Measurements from ENCODE around the gene ADAM33. TPM values are rescaled to one million over a fixed set of nuclear protein-coding genes. Genes with fewer than 3 reads are reported as not detected.

ADAM33 gene
- total and polyA plus RNA-seq, 2 donors (not counting 1 experiment from before 2014, with no cell fraction given), result not detected

- ChIA-PET CTCF (interaction anchor here (0.7 to 2.5 kb wide), 12 partner anchors 8 to 147 kb away, joined by 3 to 13 read pairs (median 3); partner anchors contain the start of genes ADISSP and GFRA4), POLR2A (no interaction called here)
- Histone ChIP-seq H4K20me1 (ENCODE audit: control insufficient read depth, insufficient read depth, low read length, poor library complexity, severe bottlenecking) (no peaks in the 10 kb centered on the region), H3K9ac (ENCODE audit: low read length) (no peak overlapping the region), H3K27me3 (replicated peaks in 1 of 4; ENCODE audit: control extremely low read depth in 1 of 4, control insufficient read depth in 3 of 4, insufficient read depth in 4 of 4, low read length in 3 of 4) (peaks cover 0 to 17% (median 0%) of the 10 kb centered on the region in 4 experiments), H3K79me2 (ENCODE audit: control insufficient read depth, insufficient read depth, low read length) (no peaks in the 10 kb centered on the region), H3K36me3 (replicated peaks in 1 of 2; ENCODE audit: control extremely low read depth in 1 of 2, control insufficient read depth in 1 of 2, extremely low read depth in 1 of 2, insufficient read depth in 2 of 2, low read length in 1 of 2) (no peaks in the 10 kb centered on the region), H3K4me2 (replicated peaks; ENCODE audit: low read depth, low read length, poor library complexity, severe bottlenecking) (no peak overlapping the region), H3K4me1 (ENCODE audit: control insufficient read depth in 2 of 2, insufficient read depth in 2 of 2, low read length in 2 of 2) (no peaks in the 10 kb centered on the region), H3K27ac (ENCODE audit: low read length in 2 of 2) (no peak overlapping the region), H3K9me3 (ENCODE audit: control extremely low read depth in 1 of 3, control insufficient read depth in 2 of 3, insufficient read depth in 1 of 3, low read length in 2 of 3) (no peaks in the 10 kb centered on the region), H3K4me3 (ENCODE audit: control extremely low read depth in 1 of 5, extremely low read depth in 1 of 5, insufficient read depth in 1 of 5, low read depth in 2 of 5, low read length in 4 of 5) (no peak overlapping the region), H2AFZ (ENCODE audit: insufficient read depth, low read depth, low read length, poor library complexity, severe bottlenecking) (no peak overlapping the region)
- no peak for ATAC-seq (ENCODE audit: low read depth)
- no peak for TF ChIP-seq EZH2 (IDR thresholded peaks at IDR 0.05; ENCODE audit: borderline replicate concordance, insufficient read depth, low read depth, low read length, poor library complexity, severe bottlenecking)
- TF ChIP-seq CTCF (IDR thresholded peaks at IDR 0.05), result no peak
- H3K4me1 Mint-ChIP-seq, result no peaks in the 10 kb centered on the region
- H3K27me3 Mint-ChIP-seq, result peaks cover 17% of the 10 kb centered on the region
- no peaks in the 10 kb centered on the region for H3K9me3 Mint-ChIP-seq (ENCODE audit: insufficient read depth)
- no peak overlapping the region for H3K27ac Mint-ChIP-seq
- 54% methylated on average over 6 of the region's 6 CpGs for WGBS (ENCODE audit: insufficient coverage)
- intact Hi-C loops (cut with micrococcal nuclease), result loop anchor here (2.0 kb wide), 1 partner anchor 33 kb away; no protein-coding TSS in a partner anchor
- DNase-seq, result no peak
- H3K4me3 Mint-ChIP-seq, result no peak overlapping the region
These were observed 28.2 kb upstream of the ADAM33 start for GRCh38 chr20:3710011-3710466.

GRCh38 chr20:3707508-3707899 lies 25.7 kb upstream of the ADAM33 start:
- TF ChIP-seq EZH2 (IDR thresholded peaks at IDR 0.05; ENCODE audit: borderline replicate concordance, insufficient read depth, low read depth, low read length, poor library complexity, severe bottlenecking), result no peak
- TF ChIP-seq CTCF (IDR thresholded peaks at IDR 0.05), result no peak
- ChIA-PET CTCF (interaction anchor here (1.1 to 1.2 kb wide), 2 partner anchors 30 to 377 kb away, joined by 4 to 7 read pairs; no protein-coding TSS in a partner anchor), POLR2A (interaction anchor here (0.5 kb wide), 1 partner anchor 309 kb away, joined by 7 read pairs; no protein-coding TSS in a partner anchor)
- Histone ChIP-seq H3K4me3 (ENCODE audit: control extremely low read depth in 1 of 5, extremely low read depth in 1 of 5, insufficient read depth in 1 of 5, low read depth in 2 of 5, low read length in 4 of 5) (no peak overlapping the region), H3K4me2 (replicated peaks; ENCODE audit: low read depth, low read length, poor library complexity, severe bottlenecking) (no peak overlapping the region), H4K20me1 (ENCODE audit: control insufficient read depth, insufficient read depth, low read length, poor library complexity, severe bottlenecking) (no peaks in the 10 kb centered on the region), H3K9ac (ENCODE audit: low read length) (no peak overlapping the region), H3K9me3 (ENCODE audit: control extremely low read depth in 1 of 3, control insufficient read depth in 2 of 3, insufficient read depth in 1 of 3, low read length in 2 of 3) (no peaks in the 10 kb centered on the region), H3K27me3 (replicated peaks in 1 of 4; ENCODE audit: control extremely low read depth in 1 of 4, control insufficient read depth in 3 of 4, insufficient read depth in 4 of 4, low read length in 3 of 4) (peaks cover 0 to 17% (median 0%) of the 10 kb centered on the region in 4 experiments), H3K27ac (ENCODE audit: low read length in 2 of 2) (no peak overlapping the region), H2AFZ (ENCODE audit: insufficient read depth, low read depth, low read length, poor library complexity, severe bottlenecking) (no peak overlapping the region), H3K4me1 (ENCODE audit: control insufficient read depth in 2 of 2, insufficient read depth in 2 of 2, low read length in 2 of 2) (no peaks in the 10 kb centered on the region), H3K79me2 (ENCODE audit: control insufficient read depth, insufficient read depth, low read length) (no peaks in the 10 kb centered on the region), H3K36me3 (replicated peaks in 1 of 2; ENCODE audit: control extremely low read depth in 1 of 2, control insufficient read depth in 1 of 2, extremely low read depth in 1 of 2, insufficient read depth in 2 of 2, low read length in 1 of 2) (no peaks in the 10 kb centered on the region)
- no peak for DNase-seq
- Mint-ChIP-seq H3K4me1 (no peaks in the 10 kb centered on the region), H3K9me3 (ENCODE audit: insufficient read depth) (no peaks in the 10 kb centered on the region), H3K4me3 (no peak overlapping the region), H3K27ac (no peak overlapping the region), H3K27me3 (peaks cover 20% of the 10 kb centered on the region)
- intact Hi-C loops (cut with micrococcal nuclease), result no loop called here
- no peak for ATAC-seq (ENCODE audit: low read depth)
- WGBS (ENCODE audit: insufficient coverage), result 93% methylated on average over 3 of the region's 3 CpGs

Data from B cell (primary cell).